Stimulated activated naive CD4-positive, alpha-beta T cell treated with Interleukin-2 at 50 U/mL for 16 hours (primary cell): ENCODE results near the gene KRTAP4-16.
"Not testable (repeated sequence)": the region's sequence is repeated elsewhere in the genome, so short reads cannot be mapped to it uniquely, and the experiment has no call there.

Experiments
- DNase-seq: peaks from one replicate; lab custom pipeline; 2025; lab: John Stamatoyannopoulos, UW

KRTAP4-16 gene

DNA sequence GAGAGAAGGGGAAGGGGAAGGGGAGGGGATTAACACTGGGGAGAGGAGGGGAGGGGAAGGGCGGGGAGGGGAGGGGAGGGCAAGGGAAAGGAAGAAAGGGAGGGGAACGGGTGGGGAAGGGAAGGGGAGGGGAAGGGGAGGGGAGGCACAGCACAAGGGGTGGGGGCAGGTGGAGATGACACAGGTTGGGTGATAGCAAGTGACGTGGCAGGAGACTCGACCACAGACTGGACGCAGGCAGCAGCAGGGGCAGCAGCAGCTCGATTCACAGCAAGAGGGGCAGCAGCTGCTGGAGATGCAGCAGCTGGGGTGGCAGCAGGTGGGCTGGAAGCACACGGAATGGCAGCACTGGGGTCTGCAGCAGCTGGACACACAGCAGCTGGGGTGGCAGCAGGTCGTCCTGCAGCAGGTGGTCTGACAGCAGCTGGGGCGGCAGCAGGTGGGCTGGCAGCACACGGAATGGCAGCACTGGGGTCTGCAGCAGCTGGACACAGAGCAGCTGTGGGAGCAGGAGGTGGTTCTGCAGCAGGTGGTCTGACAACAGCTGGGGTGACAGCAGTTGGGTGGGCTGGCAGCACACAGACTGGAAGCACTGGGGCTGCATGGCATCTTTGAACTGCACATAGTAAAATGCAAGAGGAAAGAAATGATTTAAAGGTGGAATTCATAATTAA lies at the start of gene KRTAP4-16:
TSS of gene KRTAP4-16 (minus strand) at position 624 of the 674 bp plus-strand sequence. CDS start at position 624, 0 bp downstream.
- no peak for DNase-seq

DNA sequence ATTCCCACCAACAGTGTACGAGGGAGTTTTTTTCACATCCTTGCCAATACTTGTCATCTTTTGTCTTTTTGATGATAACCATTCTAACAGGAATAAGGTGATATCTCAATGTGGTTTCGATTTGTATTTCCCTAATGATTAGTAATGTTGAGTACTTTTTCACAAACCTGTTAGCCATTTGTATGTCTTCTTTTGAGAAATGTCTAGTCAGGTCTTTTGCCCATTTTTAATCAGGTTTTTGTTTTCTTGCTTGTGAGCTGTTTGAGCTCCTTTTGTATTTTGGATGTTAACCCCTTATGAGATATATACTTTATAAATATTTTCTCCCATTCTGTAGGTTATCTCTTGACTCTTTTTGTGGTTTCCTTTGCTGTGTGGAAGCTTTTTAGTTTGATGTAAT lies 49.5 kb upstream of the KRTAP4-16 start:
- no peak for DNase-seq

DNA sequence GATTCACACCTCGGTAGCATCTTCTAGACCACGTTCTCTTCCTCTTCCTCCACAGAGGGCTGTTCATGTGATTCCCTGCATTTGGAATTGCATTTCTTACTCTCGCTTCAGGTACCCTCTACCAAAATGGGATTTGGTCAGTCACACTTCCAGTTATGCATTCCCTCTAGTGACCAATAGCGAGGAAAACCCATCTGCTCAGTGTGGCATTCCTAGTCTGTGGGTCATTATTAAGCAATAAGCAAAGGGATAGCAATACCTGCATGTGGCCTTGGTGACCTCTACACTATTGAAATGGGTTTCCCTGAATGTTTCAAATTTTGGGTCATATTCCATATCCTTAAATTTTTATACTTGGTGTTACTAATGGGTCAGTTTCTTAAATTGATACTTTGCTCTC lies 48.0 kb upstream of the KRTAP4-16 start:
- DNase-seq = no peak

DNA sequence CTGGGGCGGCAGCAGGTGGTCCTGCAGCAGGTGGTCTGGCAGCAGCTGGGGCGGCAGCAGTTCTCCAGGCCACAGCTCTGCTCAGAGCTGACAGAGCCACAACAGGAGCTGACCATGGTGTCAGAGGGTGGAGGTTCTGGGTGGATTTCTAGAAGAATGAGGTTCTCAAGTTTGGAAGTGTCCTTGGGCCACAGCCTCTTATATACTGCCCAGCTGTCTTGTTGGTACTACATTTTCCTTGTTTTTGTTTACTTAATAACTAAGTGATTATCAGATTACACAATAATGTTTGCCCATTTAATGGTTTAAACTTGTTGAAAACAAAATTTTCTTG lies 47.6 kb upstream of the KRTAP4-16 start, which contains the start of gene KRTAP4-5:
TSS of gene KRTAP4-5 (minus strand) at position 174 of the 334 bp plus-strand sequence. CDS start at position 116, 58 bp downstream.
- DNase-seq = no peak

DNA sequence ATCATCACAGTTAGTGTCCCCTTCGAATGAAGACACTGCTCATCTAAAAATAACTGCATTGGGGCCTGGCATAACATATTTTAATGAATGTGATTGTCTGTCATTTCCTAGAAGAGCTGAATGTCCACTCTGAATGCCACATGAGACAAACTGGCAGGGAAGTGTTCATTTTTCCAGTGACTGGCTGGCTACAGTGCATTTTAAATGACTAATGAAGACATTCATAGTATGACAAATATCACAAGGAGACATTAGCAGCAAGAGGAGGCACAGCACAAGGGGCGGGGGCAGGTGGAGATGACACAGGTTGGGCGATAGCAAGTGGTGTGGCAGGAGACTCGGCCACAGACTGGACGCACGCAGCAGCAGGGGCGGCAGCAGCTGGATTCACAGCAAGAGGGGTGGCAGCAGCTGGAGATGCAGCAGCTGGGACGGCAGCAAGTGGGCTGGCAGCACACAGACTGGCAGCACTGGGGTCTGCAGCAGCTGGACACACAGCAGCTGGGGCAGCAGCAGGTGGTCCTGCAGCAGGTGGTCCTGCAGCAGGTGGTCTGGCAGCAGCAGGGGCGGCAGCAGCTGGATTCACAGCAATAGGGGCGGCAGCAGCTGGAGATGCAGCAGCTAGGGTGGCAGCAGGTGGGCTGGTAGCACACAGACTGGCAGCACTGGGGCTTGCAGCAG lies 47.1 kb upstream of the KRTAP4-16 start:
- not testable (repeated sequence) for DNase-seq

DNA sequence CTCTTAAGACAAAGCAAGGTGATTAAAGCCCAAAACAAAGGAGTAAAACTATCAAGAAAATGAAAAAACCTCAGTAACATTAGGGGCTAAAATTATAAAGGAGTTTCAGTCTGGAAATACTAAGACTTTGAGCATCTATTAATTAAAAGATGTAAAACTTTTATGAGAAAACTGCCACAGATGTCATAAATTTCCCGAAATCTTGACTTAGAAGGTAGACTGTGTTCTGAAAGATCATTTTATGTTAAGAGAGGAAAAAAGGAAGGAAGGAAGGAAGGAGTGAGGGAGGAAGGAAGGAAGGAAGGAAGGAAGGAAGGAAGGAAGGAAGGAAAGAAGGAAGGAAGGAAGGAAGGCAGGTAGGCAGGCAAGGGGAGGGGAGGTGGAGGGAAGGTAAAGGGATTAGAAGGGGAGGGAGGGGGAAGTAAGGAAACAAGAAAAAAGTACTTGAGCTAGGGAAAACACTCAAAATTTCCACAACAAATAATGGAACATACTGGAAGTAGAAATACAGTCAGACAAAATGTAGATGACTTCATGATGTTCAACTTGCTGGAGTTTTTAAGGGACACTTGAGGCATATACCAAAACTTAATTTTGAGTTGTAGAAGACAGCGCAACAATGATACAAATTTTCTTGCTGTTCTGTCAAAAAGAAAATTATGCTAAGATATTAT lies 45.7 kb upstream of the KRTAP4-16 start:
- DNase-seq = no peak

DNA sequence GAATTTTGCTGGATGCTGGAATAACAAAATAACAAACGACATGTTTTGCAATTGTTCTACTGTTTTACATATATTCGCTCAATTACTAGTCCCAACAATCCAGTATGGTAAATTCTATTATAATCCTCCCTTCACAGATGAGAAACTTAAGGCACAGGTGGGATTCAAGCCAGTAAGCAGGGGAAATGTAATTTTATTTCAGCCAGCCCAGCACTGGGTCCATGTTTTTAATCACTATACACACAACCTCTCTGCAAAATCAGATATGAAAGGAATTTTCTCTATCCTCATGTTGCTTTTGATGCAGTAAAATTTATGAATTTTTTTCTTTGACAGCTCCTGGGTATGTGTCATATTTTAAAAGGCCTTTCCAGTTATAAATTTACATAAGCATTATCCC lies 43.3 kb upstream of the KRTAP4-16 start:
- no peak for DNase-seq

DNA sequence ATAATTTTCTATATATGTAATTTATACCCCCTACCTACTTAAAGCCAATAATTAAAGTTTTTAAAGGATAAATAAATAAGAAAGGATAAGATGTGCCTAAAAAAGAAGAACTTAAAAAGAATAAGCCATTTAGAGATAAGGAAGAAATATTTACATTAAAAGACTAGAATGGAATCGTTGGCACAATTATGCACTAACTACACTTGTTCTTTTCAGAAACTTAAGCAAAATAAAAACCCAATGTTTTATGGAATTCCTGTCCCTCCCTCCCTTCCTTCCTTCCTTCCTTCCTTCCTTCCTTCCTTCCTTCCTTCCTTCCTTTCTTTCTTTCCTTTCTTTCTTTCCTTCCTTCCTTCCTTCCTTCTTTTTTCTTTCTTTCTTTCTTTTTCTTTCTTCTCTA lies 42.8 kb upstream of the KRTAP4-16 start:
- DNase-seq = no peak

DNA sequence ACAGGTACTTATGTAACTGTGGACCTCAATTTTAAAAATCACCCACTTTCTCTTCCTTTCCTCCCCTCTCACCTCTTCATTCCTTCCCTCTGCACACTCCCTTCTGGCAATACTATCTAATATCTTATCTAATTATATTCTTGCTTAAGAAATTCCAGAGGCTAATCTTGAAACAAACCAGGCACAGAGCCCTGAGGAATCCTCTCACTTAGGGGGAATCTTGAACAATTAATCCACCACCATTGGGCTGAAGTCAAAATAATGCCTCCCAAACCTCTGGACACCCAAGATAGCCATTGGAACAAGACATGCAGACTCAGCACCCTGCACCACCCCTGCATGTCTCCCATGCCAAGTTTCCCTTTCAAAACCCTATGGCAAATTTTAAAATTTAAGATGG lies 39.4 kb upstream of the KRTAP4-16 start:
- no peak for DNase-seq

DNA sequence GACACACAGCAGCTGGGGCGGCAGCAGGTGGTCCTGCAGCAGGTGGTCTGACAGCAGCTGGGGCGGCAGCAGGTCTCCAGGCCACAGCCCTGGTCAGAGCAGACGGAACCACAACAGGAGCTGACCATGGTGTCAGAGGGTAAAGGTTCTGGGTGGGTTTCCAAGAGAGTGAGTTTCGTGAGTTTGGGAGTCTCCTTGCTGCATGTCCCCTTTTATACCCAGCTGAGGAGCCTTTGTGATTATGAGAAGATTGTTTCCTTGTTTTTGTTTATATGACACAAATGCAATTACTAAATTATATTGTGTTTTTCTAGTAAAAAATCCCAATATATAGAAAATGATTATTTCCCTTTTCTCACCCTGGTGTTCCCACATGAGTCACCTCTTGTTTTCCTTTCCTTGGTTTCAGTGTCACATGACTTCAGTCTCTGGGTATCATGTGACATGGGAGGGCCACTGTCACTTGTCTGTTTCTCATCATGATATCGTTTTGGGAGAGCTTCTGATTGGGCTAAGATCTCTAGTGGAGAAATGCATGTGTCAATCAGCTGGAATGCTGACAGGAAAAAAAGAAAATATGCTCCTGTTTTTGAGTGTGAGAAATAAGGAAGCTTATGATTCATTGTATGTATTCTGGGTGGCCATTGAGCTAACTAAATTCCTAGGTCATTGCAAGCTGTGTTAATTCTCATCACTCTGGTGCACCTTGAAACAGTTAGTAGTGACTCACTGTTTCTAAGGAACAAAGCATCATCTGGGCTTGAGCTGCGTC lies 38.5 kb upstream of the KRTAP4-16 start, which contains the start of gene KRTAP4-6:
TSS of gene KRTAP4-6 (minus strand) at position 185 of the 772 bp plus-strand sequence. CDS start at position 128, 57 bp downstream.
- no peak for DNase-seq

DNA sequence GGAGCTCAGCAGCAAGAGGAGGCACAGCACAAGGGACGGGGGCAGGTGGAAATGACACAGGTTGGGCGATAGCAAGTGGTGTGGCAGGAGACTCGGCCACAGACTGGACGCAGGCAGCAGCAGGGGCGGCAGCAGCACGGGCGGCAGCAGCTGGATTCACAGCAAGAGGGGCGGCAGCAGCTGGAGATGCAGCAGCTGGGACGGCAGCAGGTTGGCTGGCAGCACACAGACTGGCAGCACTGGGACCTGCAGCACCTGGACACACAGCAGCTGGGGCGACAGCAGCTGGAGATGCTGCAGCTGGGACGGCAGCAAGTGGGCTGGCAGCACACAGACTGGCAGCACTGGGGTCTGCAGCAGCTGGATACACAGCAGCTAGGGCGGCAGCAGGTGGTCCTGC lies 37.9 kb upstream of the KRTAP4-16 start:
- not testable (repeated sequence) for DNase-seq

DNA sequence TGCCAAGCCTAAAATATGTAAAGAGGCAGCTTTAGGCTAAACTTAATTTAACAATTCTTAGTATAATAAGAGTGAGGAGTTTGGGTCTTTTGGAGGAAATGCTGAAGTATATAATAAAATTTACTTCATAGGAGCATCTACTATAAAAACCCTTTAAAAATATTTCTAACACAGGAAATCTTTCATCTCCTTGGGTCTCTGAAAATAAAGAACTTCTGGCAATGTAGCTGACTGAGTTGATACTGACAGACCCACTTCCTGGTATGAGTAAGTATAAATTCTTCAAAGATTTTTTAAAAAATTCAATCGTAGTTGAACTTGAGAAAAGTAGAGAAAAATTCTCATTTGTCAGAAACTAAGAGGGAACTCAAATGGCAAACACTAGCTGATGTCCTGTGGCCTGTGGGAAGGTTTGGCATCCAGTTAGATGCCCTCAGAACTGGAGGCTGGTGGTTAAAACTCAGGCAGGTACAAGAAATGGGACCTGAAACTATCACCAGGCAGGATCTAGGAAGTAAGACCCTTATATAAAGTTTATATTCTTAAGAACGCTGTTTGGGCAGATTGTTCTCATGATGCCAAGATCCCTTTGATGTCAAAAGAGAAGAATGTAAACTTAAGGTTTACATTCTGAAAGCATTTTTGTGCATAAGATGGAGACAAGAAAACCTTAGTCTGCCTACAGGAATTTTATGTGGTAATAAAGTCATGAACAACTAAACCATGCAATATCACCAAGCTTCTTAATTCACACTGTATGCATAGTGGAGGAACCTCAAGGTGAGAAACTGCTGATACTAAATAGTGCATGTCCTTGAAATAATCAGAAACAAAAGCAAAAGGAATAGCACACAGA lies 32.1 kb upstream of the KRTAP4-16 start:
- DNase-seq = no peak

DNA sequence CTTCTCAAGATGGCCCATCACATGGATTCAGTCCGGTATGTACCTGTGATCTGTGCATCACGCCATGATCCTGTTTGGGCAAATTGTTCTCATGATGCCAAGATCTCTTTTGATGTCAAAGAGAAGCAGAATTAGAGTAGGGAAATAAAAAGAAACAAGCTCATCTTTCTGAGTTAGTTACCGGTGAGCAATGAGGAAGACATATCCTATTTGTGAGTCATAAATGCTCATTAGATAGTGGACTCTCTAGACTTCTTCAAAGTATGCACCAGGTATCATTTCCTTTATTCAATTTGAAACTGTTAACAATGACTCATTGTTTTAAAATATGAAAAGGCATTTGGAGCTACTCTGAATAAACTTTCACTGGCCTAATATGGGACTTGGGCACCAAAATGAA lies 30.0 kb upstream of the KRTAP4-16 start:
- no peak for DNase-seq

DNA sequence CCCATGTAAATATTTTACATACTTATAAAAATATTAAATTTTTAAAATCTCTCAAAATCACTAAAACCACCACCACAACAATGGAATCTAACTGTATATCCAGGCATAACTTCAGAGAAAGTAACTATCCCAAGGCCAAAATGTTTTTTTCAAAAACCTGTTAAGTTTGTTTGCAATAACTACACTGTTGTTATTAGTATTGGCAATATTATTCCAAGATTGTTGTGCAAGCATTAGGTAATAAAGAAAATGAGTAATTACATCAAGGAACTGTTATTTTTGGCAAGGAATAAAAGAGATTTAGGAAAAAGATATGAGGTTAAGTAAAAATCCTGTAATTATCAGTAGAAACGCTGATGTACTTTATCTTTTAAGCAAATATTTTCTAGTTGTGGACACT lies 25.4 kb upstream of the KRTAP4-16 start:
- no peak for DNase-seq

DNA sequence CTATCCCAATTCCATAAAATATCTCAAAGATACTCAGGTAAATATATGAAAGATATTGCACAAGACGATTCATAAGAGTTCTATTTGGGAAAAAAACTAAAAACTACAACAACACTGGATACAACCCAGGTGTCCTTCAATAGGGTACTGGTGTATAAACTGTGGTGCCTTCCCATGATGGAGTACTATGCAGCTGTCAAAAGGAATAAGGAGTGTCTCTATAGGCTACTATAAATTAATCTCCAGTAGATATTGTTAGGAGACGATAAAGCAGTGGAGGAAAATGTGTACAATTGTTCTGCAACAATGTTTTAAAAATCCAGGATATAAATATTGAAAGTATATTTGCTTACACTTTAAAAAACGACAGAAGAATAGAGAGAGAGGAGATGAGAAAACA lies 24.4 kb upstream of the KRTAP4-16 start:
- no peak for DNase-seq

DNA sequence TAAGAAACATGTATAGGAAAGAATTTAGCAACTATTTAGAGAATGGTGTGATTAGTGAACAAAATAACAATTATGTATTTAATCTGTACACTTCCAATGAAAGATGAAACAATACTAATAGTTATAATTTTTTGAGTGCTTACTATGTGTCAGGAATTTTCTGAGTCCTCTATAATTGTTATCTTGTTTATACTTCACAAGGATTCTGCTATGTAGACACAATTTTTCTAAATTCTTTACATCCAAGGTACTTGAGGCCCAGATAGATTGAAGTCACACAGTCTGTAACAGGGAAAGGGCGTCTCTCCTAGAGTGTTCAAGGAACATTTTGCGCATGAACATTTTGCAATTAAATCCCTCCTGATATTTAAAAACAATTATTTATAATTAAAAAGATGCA lies 23.1 kb upstream of the KRTAP4-16 start:
- DNase-seq = no peak

DNA sequence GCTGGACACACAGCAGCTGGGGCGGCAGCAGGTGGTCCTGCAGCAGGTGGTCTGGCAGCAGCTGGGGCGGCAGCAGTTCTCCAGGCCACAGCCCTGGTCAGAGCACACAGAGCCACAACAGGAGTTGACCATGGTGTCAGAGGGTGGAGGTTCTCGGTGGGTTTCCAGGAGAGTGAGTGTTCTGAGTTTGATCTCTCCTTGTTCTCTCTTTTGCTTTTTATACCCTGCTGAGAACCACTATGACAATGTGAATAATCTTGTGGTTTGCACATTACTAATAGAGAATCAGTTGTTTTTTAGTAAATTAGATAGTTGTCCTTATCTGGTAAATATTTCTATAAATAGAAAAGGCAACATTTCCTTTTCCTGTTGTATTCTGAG lies 22.0 kb upstream of the KRTAP4-16 start, which contains the start of gene KRTAP4-12:
TSS of gene KRTAP4-12 (minus strand) at position 192 of the 381 bp plus-strand sequence. CDS start at position 132, 60 bp downstream.
- DNase-seq = not testable (repeated sequence)

DNA sequence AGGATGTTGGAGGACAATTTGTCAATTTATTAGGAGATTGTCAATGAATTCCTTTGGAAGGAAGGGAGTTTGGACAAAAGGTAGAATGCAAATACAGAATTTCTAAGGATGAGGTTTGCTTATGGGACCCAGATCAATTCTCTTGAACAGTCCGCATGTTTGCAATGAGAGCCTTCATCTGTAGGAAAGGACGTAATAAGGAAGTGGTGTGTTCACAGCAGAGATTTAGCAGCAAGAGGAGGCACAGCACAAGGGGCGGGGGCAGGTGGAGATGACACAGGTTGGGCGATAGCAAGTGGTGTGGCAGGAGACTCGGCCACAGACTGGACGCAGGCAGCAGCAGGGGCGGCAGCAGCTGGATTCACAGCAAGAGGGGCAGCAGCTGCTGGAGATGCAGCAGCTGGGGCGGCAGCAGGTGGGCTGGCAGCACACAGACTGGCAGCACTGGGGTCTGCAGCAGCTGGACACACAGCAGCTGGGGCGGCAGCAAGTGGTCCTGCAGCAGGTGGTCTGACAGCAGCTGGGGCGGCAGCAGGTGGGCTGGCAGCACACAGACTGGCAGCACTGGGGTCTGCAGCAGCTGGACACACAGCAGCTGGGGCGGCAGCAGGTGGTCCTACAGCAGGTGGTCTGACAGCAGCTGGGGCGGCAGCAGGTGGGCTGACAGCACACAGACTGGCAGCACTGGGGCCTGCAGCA lies 21.4 kb upstream of the KRTAP4-16 start:
- DNase-seq = not testable (repeated sequence)

DNA sequence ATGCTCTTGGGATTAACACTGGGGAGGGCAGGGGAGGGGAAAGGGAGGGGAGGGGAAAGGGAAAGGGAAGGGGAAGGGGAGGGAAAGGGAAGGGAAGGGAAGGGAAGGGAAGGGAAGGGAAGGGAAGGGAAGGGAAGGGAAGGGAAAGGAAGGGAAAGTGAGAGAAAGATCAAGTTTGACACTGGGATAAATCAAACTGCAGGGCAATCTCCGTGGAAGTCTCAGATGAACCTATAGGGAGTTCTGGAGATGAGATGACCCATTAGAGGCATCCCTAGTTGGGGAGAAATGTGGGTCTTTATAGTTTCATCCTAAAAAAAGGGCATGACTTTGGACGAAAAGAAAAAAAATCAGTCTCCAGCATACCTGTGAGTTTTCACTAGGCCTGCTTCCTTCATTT lies 19.7 kb upstream of the KRTAP4-16 start:
- DNase-seq = no peak
